Measurements from ENCODE around the gene RPSA.

DNA sequence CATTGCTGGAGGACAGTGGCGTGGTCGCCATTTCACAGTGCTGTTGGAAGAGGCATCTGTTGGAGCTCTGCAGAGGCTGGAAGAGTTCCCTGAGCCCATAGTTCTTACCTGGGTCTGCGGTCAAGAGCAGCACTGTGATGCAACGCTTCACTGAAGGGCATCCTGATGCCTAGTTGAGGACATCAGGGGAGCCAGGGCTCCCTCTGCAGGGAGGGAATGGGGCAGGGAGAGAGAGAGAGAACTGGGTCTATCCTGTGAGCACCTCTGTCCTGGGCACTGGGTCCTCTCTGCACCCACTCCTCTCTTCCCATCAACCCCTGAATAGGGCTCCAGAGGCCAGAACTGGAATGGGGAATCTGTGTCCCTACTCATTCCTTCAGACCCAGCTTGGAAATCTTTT, 37.0 kb downstream of the RPSA start:
- TF ChIP-seq, protein P1, sequence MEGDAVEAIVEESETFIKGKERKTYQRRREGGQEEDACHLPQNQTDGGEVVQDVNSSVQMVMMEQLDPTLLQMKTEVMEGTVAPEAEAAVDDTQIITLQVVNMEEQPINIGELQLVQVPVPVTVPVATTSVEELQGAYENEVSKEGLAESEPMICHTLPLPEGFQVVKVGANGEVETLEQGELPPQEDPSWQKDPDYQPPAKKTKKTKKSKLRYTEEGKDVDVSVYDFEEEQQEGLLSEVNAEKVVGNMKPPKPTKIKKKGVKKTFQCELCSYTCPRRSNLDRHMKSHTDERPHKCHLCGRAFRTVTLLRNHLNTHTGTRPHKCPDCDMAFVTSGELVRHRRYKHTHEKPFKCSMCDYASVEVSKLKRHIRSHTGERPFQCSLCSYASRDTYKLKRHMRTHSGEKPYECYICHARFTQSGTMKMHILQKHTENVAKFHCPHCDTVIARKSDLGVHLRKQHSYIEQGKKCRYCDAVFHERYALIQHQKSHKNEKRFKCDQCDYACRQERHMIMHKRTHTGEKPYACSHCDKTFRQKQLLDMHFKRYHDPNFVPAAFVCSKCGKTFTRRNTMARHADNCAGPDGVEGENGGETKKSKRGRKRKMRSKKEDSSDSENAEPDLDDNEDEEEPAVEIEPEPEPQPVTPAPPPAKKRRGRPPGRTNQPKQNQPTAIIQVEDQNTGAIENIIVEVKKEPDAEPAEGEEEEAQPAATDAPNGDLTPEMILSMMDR (conservative IDR thresholded peaks at IDR 0.05; ENCODE audit: low read depth, low read length) = no peak
- no peak for TF ChIP-seq EZH2 (IDR thresholded peaks at IDR 0.05; ENCODE audit: borderline replicate concordance, low read depth, low read length, poor library complexity, severe bottlenecking)

Data from A673 (cell line).